T-helper 22 cell (primary cell): ENCODE results near the gene SLC22A23.

Experiments used
- DNase-seq: peaks from one replicate; pipeline ENCODE4 v3.0.0-alpha.2; 2020; ENCODE audit warnings: low read depth

The SLC22A23 gene

DNA sequence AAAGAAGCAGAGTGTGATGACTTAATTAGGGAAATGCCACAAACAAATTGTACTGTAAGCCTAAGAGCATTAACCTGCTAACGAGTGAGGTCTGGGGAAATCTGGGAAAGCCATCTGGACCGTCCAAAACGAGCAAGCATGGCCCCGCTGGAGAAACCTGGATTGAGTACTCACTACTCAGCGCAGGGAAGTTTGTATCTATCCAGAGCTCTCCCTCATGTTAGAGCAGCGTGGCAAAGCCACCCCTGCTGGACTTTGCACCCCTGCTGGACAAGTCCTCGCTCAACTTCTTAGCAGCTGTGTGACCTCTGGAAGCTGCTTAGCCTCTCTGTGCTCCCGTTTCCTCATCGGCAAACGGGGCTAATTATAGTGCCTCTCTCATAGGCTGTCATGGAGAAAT lies 160.8 kb downstream of the SLC22A23 start:
- DNase-seq = no peak

DNA sequence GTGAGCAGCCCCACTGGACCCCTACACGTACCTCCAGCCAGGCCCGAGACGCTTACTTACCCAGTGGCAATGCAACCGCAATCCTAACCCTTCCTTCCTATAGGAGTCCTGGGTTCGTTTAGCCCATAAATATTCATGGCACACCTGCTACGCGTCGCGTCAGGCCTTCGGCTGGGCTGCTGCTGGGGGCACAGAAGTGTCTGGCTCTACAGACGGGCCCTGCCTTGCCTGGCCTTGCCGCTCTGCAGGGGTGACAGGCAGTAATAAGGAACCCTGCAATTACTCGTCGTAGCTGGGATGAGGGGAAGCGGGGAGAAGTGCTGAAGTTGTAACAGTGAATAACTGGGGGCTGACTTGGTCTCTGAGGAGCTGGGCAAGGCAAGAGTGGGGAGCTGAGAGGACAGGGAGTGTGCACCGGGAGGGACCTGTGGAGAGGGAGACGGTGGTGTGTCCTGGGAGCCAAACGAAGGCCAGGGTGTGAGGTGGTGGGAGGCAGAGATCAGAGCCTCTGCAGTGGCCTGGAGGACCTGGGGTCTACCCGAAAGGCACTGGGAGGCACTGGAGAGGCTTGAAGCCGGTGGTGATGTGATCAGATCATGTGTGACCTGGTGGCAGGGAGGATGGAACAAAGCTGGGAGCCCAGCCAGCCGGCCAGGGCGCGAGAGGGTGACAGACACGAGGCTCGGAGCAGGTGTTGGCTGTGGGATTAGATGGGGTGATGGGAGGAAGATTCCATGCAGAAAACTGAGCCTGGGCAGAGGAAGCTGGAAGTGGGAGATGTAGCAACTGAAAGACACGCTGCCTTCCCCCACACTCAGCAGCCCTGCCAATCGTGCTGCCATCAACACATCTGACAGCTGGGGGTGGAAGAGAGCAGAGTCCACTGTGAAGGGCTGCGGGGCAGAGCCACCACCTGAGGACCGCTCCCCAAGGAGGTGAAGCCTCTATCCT lies 161.7 kb downstream of the SLC22A23 start:
- DNase-seq = no peak

GRCh38 chr6:3294396-3294795 lies 162.5 kb downstream of the SLC22A23 start:
- DNase-seq = no peak

- DNase-seq = no peak
These were observed 163.3 kb downstream of the SLC22A23 start for GRCh38 chr6:3293271-3294155.

- no peak for DNase-seq
These were observed 164.2 kb downstream of the SLC22A23 start for GRCh38 chr6:3292431-3293197.

GRCh38 chr6:3291987-3292386 lies 164.9 kb downstream of the SLC22A23 start:
- no peak for DNase-seq

DNA sequence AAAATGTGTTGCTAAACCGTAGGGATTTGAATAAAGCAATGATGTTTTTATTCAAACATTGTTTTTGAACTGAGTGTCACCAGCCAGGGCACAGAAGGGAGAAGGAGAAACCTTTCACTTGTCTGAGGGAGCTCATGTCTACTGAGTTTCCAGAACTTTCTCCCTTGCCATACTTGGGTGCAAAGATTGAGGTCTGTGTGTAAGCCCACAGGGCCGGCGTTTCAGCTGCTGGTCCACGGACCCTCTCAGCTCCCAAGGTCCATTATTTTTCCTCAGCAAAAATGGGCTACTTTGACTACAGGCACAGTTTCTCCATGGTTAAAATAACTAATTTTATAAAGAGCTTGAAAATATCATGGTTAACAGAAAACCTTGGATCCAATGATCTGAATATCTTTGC lies 165.5 kb downstream of the SLC22A23 start:
- no peak for DNase-seq

DNA sequence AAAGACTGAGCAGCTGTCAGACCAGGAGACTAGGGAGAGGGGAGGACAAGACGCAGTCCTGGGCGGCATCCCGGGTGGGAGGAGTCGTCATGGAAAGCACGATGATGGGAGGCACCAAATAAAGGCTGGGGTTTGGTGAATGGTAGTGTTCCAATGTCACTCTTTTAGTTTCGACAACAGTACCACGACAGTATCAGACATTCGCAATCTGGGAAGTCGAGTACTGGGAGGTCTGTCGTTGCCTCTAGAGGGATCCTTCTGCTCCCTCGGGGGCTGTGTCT lies 166.0 kb downstream of the SLC22A23 start:
- DNase-seq = no peak

GRCh38 chr6:3290149-3290930 lies 166.5 kb downstream of the SLC22A23 start:
- DNase-seq = no peak

GRCh38 chr6:3289664-3290055 lies 167.2 kb downstream of the SLC22A23 start:
- DNase-seq = no peak

DNA sequence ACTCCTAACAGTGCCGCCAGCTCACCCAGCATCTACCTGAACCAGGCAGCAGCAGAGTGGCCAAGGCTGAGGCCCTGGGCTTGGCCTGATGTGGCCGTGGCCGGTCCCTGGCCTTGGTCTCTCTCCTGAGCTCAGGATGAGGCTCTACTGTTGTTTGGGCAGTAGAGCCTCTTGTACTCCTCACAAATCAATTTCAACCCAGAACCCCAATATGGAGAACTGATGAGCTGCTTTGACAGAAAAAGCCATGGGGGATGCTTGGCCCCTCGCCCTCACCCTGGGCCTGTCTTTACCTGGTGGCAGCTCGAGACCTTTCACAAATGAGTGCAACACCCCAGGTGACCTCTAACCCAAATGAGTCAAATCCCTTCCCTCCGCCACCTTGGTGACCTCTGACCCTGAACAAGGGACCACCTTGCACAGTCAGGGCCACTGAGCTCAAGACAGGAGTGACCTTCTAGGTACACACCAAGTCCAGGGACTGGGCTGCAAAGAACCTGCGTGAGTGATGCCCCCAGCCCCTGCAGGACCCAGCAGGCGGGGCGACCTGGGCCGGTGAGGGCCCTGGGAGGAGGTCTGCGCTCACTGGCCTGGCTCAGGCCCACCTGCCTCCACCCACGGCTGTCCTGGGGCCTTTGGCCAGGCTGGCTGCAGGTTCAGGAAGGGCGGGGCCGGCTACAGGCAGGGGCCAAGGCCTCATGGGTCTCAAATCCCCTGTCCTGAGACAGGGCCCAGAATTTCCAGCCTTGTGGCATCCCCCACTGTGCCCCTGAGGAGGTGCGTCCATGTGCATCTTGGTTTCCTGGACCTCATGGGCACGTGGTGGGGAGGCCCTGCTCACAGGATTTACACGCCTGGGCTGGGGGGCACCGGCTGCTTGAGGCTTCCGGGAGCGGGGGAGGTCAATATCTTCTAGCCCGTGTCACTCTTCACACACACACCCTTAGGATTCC lies 167.9 kb downstream of the SLC22A23 start:
- DNase-seq = no peak

GRCh38 chr6:3287976-3288707 lies 168.7 kb downstream of the SLC22A23 start:
- DNase-seq = no peak

DNA sequence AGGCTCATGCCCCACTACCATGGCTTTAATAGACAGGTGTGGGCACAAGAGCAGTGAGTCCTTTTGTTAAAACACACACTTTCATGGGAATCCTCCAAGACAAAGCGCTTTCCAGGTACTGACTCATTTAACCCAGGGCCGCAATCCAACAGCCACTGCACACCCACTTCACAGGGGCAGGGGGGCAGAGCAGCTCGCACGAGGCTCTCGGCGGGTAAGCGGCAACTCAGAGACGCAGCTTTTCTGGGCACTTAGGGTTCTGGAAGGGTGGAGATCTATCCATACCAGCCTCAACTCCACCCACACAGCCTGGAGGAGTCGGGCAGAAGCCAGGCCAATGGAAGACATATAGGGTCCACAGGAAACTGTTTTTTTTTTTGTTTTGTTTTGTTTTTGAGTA lies 169.5 kb downstream of the SLC22A23 start:
- DNase-seq = no peak

- no peak for DNase-seq
These were observed 170.1 kb downstream of the SLC22A23 start for GRCh38 chr6:3286641-3287171.

- DNase-seq = no peak
These were observed 171.1 kb downstream of the SLC22A23 start for GRCh38 chr6:3285732-3286131.

- DNase-seq = no peak
These were observed 171.7 kb downstream of the SLC22A23 start for GRCh38 chr6:3285049-3285639.

DNA sequence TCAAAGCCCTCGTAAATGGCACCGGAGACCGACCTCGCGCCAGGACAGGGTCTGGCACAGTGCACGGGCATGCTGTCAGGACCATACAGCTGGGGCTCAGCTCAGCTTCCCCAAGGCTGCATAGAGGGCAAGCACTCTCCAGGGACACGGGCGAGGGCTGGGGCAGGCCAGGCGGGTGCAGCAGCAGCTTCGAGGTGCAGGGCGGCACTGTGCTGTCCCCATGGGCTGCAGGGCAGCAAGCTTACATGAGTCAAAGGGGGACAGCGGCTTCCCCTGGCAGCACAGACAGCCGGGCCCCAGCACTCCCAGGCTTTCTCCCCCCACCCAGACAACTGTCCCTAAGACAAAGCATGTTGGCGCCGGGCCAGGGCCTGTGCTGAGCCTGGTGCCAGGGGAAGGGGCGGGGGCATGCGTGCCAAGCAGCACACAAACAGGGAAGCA lies 172.4 kb downstream of the SLC22A23 start:
- no peak for DNase-seq

GRCh38 chr6:3283641-3284435 lies 173.0 kb downstream of the SLC22A23 start:
- DNase-seq = no peak
